GM12878 (cell line): ENCODE results near the gene SLC35E1. TPM values are rescaled to one million over a fixed set of nuclear protein-coding genes. Genes with fewer than 3 reads are reported as not detected.

Experiments used
- ATF7 ChIP-seq: fragments of 450-650 bp; IDR thresholded peaks from 2 replicates; pipeline ENCODE4 v1.6.1; 2016; ENCODE audit warnings: low read depth, mild to moderate bottlenecking
- BHLHE40 ChIP-seq, 2 experiments: fragments of 450-650 bp in 1 of 2; IDR thresholded peaks; 2 replicates each; pipeline ENCODE4 v1.6.1; 2011 to 2017; ENCODE audit warnings: low read depth in 2 of 2, borderline replicate concordance in 1 of 2, improper control_type of control experiment in 1 of 2, low read length in 1 of 2, mild to moderate bottlenecking in 1 of 2
- CHD1 ChIP-seq: IDR thresholded peaks from 2 replicates; pipeline ENCODE4 v1.6.1; 2012; ENCODE audit warnings: low read depth, low read length, improper control_type of control experiment
- EZH2 ChIP-seq: IDR thresholded peaks from 2 replicates; pipeline ENCODE4 v1.6.1; 2012; ENCODE audit warnings: low read depth, mild to moderate bottlenecking, control low read depth, inconsistent platforms, low read length, borderline replicate concordance; ENCODE audit not compliant: control insufficient read depth
- MYB ChIP-seq: fragments of 150-350 bp; IDR thresholded peaks from 2 replicates; pipeline ENCODE4 v1.6.1; 2014; ENCODE audit warnings: mild to moderate bottlenecking, low read depth, low read length, borderline replicate concordance
- POLR2A ChIP-seq: IDR thresholded peaks from 2 replicates; pipeline ENCODE4 v1.6.1; 2011; ENCODE audit warnings: low read depth, mild to moderate bottlenecking, low read length
- TARDBP ChIP-seq: IDR thresholded peaks from 2 replicates; pipeline ENCODE4 v1.6.1; 2016; ENCODE audit warnings: borderline replicate concordance
- polyA plus RNA-seq, 11 experiments: library from polyadenylated mRNA; depleted of rRNA in 4 of 11; unstranded in 6 of 11; stranded (reverse) in 5 of 11; fragments of >200 nt; fragmentation: Nextera tagmentation in 4 of 11; fragmentation: Illumina TruSeq in 1 of 11; extraction: Ambion mirVana in 4 of 11; extraction: Trizol in 1 of 11; gene quantifications; 1 replicate in 1 of 11; 2 replicates in 10 of 11; pipeline versions ENCODE4 v1.2.1 to v1.2.3, GENCODE V29; 2011 to 2016; ENCODE audit warnings: inconsistent platforms in 2 of 11, missing spikeins in 2 of 11, low read depth in 1 of 11
- total RNA-seq, 4 experiments: library from RNA; depleted of rRNA in 3 of 4; stranded (reverse); fragments of >200 nt in 3 of 4; fragmentation: Illumina TruSeq in 1 of 4; extraction: Trizol in 1 of 4; gene quantifications; 2 replicates each; pipeline versions ENCODE4 v1.2.1 to v1.2.3, GENCODE V29; 2013 to 2021
- TF ChIP-seq, protein P1 (sequence below): fragments of 450-650 bp; IDR thresholded peaks from 2 replicates; pipeline ENCODE4 v1.6.1; 2016; ENCODE audit warnings: mild to moderate bottlenecking
- TF ChIP-seq, protein P2 (sequence below): fragments of 450-650 bp; IDR thresholded peaks from 2 replicates; pipeline ENCODE4 v1.6.1; 2016; ENCODE audit warnings: mild to moderate bottlenecking, moderate library complexity, borderline replicate concordance
- TF ChIP-seq, protein P3 (sequence below): IDR thresholded peaks from 2 replicates; pipeline ENCODE4 v1.6.1; 2011; ENCODE audit warnings: low read depth, low read length, improper control_type of control experiment, borderline replicate concordance
- TF ChIP-seq, protein P4 (sequence below): fragments of 450-650 bp; IDR thresholded peaks from 2 replicates; pipeline ENCODE4 v1.6.1; 2018; ENCODE audit warnings: mild to moderate bottlenecking, low read depth, moderate library complexity; ENCODE audit not compliant: partially characterized antibody

The SLC35E1 gene
- total and polyA plus RNA-seq, 10 of the 15 experiments (the other 5 are each of a cell fraction or from before 2014, with no cell fraction given): 11.3 to 37.7 (median 22.1) TPM

DNA sequence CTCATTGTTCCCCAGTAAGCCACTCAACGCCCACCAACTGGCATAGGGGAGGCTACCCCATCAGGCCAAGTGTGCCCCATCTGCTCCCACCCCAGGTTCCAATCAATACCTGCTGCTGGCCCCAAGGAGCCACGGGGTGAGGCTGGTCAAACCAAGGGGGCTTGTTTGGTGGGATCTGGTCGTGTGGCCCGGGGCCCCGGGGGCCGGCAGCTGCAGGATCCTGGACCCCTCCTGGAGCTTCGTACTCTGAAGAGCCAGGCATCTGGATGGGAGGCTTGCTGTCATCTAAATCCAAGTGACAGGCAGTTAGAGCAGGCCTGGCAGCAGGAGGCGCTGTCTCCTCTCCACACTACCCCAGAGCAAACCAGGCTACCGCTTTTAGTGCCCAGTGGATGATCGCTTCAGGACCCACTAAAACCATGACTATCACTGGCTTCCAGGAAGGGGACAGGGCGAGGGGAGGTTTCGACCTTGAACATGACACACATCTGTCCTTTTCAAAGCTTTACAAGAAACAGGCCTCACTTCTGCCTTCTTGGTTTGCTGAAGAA, 44.2 kb downstream of the SLC35E1 start (continued):
- TF ChIP-seq CHD1: no peak
- 0 out of 2 replicates have a peak, but pooled peaks have one; percentile 30 for TF ChIP-seq POLR2A
- TF ChIP-seq, protein P1, sequence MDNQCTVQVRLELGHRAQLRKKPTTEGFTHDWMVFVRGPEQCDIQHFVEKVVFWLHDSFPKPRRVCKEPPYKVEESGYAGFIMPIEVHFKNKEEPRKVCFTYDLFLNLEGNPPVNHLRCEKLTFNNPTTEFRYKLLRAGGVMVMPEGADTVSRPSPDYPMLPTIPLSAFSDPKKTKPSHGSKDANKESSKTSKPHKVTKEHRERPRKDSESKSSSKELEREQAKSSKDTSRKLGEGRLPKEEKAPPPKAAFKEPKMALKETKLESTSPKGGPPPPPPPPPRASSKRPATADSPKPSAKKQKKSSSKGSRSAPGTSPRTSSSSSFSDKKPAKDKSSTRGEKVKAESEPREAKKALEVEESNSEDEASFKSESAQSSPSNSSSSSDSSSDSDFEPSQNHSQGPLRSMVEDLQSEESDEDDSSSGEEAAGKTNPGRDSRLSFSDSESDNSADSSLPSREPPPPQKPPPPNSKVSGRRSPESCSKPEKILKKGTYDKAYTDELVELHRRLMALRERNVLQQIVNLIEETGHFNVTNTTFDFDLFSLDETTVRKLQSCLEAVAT: 0 out of 2 replicates have a peak, but pooled peaks have one; percentile 52
- TF ChIP-seq ATF7: no peak
- no peak for TF ChIP-seq BHLHE40 (IDR thresholded peaks at IDR 0.05; ENCODE audit: borderline replicate concordance in 1 of 2, low read depth in 2 of 2, low read length in 1 of 2)
- TF ChIP-seq, protein P2, sequence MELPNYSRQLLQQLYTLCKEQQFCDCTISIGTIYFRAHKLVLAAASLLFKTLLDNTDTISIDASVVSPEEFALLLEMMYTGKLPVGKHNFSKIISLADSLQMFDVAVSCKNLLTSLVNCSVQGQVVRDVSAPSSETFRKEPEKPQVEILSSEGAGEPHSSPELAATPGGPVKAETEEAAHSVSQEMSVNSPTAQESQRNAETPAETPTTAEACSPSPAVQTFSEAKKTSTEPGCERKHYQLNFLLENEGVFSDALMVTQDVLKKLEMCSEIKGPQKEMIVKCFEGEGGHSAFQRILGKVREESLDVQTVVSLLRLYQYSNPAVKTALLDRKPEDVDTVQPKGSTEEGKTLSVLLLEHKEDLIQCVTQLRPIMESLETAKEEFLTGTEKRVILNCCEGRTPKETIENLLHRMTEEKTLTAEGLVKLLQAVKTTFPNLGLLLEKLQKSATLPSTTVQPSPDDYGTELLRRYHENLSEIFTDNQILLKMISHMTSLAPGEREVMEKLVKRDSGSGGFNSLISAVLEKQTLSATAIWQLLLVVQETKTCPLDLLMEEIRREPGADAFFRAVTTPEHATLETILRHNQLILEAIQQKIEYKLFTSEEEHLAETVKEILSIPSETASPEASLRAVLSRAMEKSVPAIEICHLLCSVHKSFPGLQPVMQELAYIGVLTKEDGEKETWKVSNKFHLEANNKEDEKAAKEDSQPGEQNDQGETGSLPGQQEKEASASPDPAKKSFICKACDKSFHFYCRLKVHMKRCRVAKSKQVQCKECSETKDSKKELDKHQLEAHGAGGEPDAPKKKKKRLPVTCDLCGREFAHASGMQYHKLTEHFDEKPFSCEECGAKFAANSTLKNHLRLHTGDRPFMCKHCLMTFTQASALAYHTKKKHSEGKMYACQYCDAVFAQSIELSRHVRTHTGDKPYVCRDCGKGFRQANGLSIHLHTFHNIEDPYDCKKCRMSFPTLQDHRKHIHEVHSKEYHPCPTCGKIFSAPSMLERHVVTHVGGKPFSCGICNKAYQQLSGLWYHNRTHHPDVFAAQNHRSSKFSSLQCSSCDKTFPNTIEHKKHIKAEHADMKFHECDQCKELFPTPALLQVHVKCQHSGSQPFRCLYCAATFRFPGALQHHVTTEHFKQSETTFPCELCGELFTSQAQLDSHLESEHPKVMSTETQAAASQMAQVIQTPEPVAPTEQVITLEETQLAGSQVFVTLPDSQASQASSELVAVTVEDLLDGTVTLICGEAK: no peak
- no peak for TF ChIP-seq EZH2
- TF ChIP-seq, protein P3, sequence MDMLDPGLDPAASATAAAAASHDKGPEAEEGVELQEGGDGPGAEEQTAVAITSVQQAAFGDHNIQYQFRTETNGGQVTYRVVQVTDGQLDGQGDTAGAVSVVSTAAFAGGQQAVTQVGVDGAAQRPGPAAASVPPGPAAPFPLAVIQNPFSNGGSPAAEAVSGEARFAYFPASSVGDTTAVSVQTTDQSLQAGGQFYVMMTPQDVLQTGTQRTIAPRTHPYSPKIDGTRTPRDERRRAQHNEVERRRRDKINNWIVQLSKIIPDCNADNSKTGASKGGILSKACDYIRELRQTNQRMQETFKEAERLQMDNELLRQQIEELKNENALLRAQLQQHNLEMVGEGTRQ: no peak
- TF ChIP-seq, protein P4, sequence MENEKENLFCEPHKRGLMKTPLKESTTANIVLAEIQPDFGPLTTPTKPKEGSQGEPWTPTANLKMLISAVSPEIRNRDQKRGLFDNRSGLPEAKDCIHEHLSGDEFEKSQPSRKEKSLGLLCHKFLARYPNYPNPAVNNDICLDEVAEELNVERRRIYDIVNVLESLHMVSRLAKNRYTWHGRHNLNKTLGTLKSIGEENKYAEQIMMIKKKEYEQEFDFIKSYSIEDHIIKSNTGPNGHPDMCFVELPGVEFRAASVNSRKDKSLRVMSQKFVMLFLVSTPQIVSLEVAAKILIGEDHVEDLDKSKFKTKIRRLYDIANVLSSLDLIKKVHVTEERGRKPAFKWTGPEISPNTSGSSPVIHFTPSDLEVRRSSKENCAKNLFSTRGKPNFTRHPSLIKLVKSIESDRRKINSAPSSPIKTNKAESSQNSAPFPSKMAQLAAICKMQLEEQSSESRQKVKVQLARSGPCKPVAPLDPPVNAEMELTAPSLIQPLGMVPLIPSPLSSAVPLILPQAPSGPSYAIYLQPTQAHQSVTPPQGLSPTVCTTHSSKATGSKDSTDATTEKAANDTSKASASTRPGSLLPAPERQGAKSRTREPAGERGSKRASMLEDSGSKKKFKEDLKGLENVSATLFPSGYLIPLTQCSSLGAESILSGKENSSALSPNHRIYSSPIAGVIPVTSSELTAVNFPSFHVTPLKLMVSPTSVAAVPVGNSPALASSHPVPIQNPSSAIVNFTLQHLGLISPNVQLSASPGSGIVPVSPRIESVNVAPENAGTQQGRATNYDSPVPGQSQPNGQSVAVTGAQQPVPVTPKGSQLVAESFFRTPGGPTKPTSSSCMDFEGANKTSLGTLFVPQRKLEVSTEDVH: no peak
- no peak for TF ChIP-seq TARDBP
- no peak for TF ChIP-seq MYB
